IPS-20b (cell line): Measurements from ENCODE around the gene GRB10.
"Not testable (repeated sequence)": the region's sequence is repeated elsewhere in the genome, so short reads cannot be mapped to it uniquely, and the experiment has no call there.

Experiments used
- H3K27ac ChIP-seq: one replicate; pipeline ENCODE4 v1.5.1; 2013; ENCODE audit warnings: low read length
- H3K27me3 ChIP-seq: 2 replicates; pipeline ENCODE4 v1.6.1; 2013; ENCODE audit warnings: mild to moderate bottlenecking, low read length, inconsistent platforms; ENCODE audit not compliant: insufficient read depth
- H3K36me3 ChIP-seq: 2 replicates; pipeline ENCODE4 v1.6.1; 2013; ENCODE audit warnings: low read depth, mild to moderate bottlenecking, inconsistent platforms, low read length, moderate library complexity; ENCODE audit not compliant: insufficient read depth
- H3K4me1 ChIP-seq: 2 replicates; pipeline ENCODE4 v1.6.1; 2013; ENCODE audit warnings: mild to moderate bottlenecking, control low read depth, inconsistent platforms, low read length, moderate library complexity; ENCODE audit not compliant: insufficient read depth
- H3K4me3 ChIP-seq: 2 replicates; pipeline ENCODE4 v1.5.1; 2013; ENCODE audit warnings: mild to moderate bottlenecking, low read length, inconsistent platforms
- H3K9ac ChIP-seq: 2 replicates; pipeline ENCODE4 v1.6.1; 2013; ENCODE audit warnings: low read depth, mild to moderate bottlenecking, inconsistent platforms, low read length, moderate library complexity
- H3K9me3 ChIP-seq: 2 replicates; pipeline ENCODE4 v1.6.1; 2013; ENCODE audit warnings: mild to moderate bottlenecking, low read depth, low read length, inconsistent platforms; ENCODE audit not compliant: insufficient read depth

The GRB10 gene

DNA sequence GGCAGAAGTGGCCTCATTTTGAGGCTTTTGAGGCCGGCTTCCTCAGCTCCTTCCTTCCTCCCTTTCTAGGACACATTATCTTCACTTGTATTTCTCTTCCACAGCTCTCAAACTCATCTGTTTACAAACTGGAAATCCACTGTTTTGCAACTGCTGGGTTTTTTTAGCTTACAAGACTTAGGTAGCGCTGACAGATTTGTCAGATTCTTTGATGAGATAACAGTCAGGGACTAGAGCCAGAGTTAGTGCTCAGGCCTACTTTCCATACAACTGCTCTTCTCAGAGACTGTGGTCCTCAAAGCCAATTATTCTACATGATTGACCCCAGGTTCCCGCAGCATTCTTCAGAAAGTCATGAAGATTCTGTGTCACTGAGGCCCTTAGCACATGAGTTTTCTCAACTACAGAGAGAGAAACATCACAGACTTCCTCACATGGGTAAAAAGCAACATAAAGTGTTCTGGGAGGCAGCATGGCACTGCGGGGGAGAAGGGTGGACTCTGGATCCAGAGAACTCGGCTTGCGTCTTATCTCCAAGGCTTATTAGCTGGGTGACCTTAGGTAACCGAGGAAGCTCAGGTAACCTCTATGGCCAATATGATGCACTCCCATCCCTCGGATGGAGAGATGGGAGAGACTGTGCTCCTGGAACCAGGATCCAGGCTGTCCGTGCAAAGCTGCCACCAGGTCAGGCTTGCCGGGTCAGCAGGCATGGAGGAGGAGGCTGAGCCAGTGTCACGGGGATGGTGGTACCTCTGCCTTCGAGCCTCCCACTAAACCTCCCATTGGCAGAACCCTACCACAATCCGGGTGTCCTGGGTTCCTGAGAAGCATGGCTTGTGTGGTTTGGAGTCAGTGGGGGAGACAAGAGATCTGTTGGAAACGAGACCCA is 228.0 kb downstream of the GRB10 start:
- Histone ChIP-seq H3K4me3 (no peak overlapping the region), H3K36me3 (no peaks in the 10 kb centered on the region), H3K9ac (no peak overlapping the region), H3K27ac (no peak overlapping the region), H3K4me1 (peaks cover 3% of the 10 kb centered on the region; the same call in 1 of the 2 replicates), H3K9me3 (no peaks in the 10 kb centered on the region), H3K27me3 (no peaks in the 10 kb centered on the region)

GRCh38 chr7:50553973-50554372 is 228.7 kb downstream of the GRB10 start:
- Histone ChIP-seq H3K4me1 (peaks cover 3% of the 10 kb centered on the region; the same call in 1 of the 2 replicates), H3K9ac (no peak overlapping the region), H3K27me3 (no peaks in the 10 kb centered on the region), H3K9me3 (no peaks in the 10 kb centered on the region), H3K36me3 (no peaks in the 10 kb centered on the region), H3K27ac (no peak overlapping the region), H3K4me3 (no peak overlapping the region)

- Histone ChIP-seq H3K4me3 (no peak overlapping the region), H3K4me1 (peaks cover 3% of the 10 kb centered on the region; the same call in 1 of the 2 replicates), H3K9ac (no peak overlapping the region), H3K27ac (no peak overlapping the region), H3K36me3 (no peaks in the 10 kb centered on the region), H3K9me3 (no peaks in the 10 kb centered on the region), H3K27me3 (no peaks in the 10 kb centered on the region)
These were observed 229.8 kb downstream of the GRB10 start for GRCh38 chr7:50552921-50553320.

- H3K4me1 ChIP-seq: peaks cover 3% of the 10 kb centered on the region; the same call in 1 of the 2 replicates
- no peaks in the 10 kb centered on the region for H3K27me3 ChIP-seq
- no peaks in the 10 kb centered on the region for H3K9me3 ChIP-seq
- no peak overlapping the region for H3K9ac ChIP-seq
- no peak overlapping the region for H3K27ac ChIP-seq
- no peaks in the 10 kb centered on the region for H3K36me3 ChIP-seq
- H3K4me3 ChIP-seq: no peak overlapping the region
These were observed 230.6 kb downstream of the GRB10 start for GRCh38 chr7:50552139-50552538.

- not testable (repeated sequence) for H3K9me3 ChIP-seq, H3K4me1 ChIP-seq, H3K27ac ChIP-seq, H3K9ac ChIP-seq, H3K36me3 ChIP-seq, H3K27me3 ChIP-seq, H3K4me3 ChIP-seq
These were observed 237.1 kb downstream of the GRB10 start for GRCh38 chr7:50545613-50546012.

DNA sequence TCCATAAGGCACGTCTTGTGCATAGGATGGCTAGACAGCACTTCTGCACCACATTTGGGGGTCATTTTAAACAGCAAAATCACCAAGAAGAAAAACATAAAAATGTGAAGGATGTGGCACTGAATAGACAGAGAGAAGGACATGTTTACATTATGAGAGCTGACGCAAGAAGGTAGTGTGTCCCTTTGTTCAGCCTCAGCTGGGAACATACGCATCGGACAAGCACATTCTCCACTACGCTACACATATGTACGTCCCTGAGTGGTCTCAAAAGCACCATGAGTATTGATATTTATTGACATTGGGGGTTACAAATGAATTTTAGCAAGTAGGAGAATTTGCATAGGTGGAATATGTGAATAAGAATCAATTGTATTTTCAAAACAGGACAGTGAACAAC is 237.7 kb downstream of the GRB10 start:
- Histone ChIP-seq H3K27ac (no peak overlapping the region), H3K9me3 (no peaks in the 10 kb centered on the region), H3K36me3 (no peaks in the 10 kb centered on the region), H3K27me3 (no peaks in the 10 kb centered on the region), H3K4me3 (no peak overlapping the region), H3K4me1 (no peaks in the 10 kb centered on the region), H3K9ac (no peak overlapping the region)

DNA sequence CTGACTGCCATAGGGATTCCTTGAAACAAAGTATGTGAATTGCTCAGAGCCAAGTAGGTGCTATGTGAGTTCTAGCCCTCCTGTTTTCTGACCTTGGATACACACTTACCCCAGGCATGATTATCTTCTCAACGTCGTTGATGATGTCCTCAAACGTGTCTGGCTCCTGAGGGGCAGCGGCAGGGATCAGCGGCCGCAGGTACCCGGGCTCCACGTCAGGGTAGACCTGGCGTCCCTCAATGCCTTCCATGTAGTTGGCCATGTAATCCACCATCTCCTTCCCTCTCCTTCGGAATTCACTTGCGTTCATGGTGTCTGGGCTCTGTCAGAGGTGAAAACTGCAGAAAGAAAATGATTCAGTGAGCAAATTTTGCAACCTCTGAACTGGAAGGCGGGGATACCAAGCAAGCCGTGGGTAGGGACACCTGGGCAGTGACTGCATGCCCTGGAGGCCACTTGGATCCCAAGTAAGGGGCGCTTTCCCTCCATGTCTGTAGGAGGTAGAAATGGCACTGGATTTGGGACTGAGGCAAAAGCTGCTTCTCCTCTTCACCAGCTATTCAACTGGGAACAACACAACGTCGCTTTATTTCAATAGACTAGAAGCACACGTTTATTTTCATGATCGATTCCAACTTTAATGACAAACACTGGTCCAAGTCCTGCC is 238.8 kb downstream of the GRB10 start:
- Histone ChIP-seq H3K27me3 (no peaks in the 10 kb centered on the region), H3K27ac (no peak overlapping the region), H3K4me3 (no peak overlapping the region), H3K9me3 (no peaks in the 10 kb centered on the region), H3K9ac (no peak overlapping the region), H3K36me3 (no peaks in the 10 kb centered on the region), H3K4me1 (no peaks in the 10 kb centered on the region)

DNA sequence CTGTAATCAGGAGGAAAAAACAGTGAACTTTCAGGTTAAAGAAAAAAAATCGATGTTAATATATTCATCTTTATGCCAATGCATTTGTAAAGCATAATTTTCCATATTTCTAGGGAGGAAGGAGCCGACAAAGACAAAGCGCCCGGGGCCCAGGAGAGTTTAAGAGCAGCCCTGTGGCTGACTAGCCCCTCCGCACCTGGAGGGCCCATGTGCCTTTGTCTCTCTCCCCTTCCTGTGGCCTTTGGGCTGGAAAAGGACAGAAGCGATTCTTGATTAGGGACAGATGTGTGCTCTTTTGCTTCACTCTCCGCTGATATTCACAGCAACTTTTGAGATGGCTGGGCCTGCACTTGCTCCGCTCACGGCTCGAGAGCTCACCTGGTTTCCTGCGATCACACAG is 240.6 kb downstream of the GRB10 start:
- Histone ChIP-seq H3K36me3 (no peaks in the 10 kb centered on the region), H3K4me3 (no peak overlapping the region), H3K9ac (no peak overlapping the region), H3K9me3 (no peaks in the 10 kb centered on the region), H3K27ac (no peak overlapping the region), H3K4me1 (no peaks in the 10 kb centered on the region), H3K27me3 (no peaks in the 10 kb centered on the region)

GRCh38 chr7:50540785-50541579 is 241.7 kb downstream of the GRB10 start:
- H3K4me1 ChIP-seq: no peaks in the 10 kb centered on the region
- H3K36me3 ChIP-seq: no peaks in the 10 kb centered on the region
- no peak overlapping the region for H3K27ac ChIP-seq
- no peaks in the 10 kb centered on the region for H3K9me3 ChIP-seq
- no peak overlapping the region for H3K9ac ChIP-seq
- no peaks in the 10 kb centered on the region for H3K27me3 ChIP-seq
- no peak overlapping the region for H3K4me3 ChIP-seq
